LNCAP (cell line): ENCODE measurements around the gene ESR2.

Source experiments
- TF ChIP-seq, protein P1 (sequence below): fragments of 450-650 bp; IDR thresholded peaks from 2 replicates; pipeline ENCODE4 v1.5.1; 2017; ENCODE audit warnings: mild to moderate bottlenecking

ESR2 gene

DNA sequence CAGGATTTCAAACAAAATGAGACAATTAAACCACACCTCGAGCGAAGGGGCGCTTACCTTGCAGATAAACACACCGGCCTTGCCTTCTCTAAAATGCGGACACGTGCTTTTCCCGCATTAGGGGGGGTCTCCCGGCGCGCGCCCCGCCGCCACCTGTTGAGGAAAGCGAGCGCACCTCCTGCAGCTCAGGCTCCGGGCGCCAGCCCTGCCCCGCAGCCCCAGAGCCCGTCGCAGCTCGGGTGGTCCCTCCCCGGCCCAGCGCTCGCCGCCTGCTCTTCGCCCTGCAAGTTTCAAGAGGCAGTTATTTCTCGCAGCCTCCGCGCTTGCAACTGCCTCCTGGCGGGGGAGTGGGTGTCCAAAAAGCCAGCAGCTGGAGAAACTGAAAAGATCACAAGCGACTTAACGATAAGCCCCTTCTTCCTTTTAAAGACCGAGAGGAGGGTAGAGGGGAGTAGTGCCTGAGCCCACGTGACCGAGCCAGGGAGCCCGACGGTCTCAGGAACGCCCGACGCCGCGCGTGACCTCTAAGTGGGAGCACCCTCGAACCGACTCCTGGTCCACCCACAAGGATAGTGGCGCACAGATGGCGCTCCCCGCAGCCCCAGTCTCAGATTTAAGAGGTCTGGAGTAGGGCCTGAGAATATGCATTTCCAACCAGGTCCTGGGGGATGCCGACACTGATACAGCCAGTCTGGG is at the start of gene ESR2:
Gene ESR2 (minus strand): TSS at position 396 of the 696 bp plus-strand sequence. CDS start 11,386 bp downstream, outside the sequence.
- TF ChIP-seq, protein P1, sequence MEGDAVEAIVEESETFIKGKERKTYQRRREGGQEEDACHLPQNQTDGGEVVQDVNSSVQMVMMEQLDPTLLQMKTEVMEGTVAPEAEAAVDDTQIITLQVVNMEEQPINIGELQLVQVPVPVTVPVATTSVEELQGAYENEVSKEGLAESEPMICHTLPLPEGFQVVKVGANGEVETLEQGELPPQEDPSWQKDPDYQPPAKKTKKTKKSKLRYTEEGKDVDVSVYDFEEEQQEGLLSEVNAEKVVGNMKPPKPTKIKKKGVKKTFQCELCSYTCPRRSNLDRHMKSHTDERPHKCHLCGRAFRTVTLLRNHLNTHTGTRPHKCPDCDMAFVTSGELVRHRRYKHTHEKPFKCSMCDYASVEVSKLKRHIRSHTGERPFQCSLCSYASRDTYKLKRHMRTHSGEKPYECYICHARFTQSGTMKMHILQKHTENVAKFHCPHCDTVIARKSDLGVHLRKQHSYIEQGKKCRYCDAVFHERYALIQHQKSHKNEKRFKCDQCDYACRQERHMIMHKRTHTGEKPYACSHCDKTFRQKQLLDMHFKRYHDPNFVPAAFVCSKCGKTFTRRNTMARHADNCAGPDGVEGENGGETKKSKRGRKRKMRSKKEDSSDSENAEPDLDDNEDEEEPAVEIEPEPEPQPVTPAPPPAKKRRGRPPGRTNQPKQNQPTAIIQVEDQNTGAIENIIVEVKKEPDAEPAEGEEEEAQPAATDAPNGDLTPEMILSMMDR, result no peak

DNA sequence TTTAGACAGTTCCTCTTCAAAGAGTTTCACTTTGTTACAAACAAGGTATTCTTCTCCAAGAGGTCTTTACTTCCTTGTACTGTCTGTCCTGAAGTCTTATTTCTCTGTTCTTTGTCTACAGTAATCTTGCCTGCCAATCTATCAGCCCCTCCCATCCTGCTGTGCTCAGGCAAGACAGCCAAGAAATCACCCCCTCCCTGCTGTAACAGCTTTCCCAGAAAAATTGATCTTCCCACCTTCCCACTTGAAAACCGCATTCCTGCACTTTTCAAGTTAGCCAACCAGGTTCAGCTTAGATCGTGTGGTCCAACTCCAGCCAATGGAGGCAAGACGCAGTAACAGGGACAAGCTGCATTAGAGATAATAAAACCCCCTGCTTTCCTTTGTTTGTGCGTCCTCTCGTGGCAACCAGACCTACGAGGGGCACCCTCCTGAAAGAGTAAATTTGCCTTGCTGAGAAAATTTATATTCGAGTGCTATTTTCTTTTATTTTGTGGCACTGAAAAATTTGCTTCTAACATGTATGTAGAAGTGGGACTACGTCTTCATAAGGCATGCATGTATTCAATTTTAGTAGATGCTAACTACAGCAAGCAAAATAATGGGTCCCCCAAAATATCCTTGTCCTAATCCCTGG is 46.5 kb upstream of the ESR2 start:
- TF ChIP-seq, protein P1, result no peak

DNA sequence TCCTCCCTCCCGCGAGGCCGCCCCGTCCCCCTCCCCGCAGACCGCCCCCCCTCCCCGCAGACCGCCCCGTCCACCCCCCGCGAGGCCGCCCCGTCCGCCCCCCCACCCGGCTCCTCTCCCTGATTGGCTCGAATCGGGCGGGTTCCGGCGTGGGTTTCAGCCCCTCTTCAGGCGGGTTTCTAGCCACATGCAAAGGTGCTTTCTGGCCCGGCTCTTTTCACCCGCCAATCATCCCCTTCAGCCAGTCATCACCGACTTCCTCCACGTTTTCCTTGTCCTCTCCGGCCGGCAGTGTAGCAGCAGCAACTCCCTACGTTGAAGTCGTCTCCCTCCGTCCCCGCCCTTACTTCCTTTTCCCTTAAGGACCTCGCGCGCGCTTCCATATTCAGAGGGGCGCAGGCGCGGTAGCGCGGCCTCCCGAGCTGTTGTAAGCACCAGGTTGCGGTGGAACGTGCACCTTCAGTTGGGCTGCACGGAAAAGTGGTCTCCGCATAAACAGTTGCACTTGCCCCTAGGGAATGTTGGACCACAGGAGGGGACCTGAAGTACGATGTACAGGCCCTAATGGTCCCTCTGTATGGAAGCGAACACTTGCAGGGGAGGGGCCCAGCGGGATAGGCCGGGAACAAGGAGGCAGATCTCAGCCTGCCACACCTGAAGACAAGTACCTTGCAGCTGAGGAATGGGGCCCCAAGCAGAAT is 44.6 kb upstream of the ESR2 start:
- TF ChIP-seq, protein P1, result no peak

DNA sequence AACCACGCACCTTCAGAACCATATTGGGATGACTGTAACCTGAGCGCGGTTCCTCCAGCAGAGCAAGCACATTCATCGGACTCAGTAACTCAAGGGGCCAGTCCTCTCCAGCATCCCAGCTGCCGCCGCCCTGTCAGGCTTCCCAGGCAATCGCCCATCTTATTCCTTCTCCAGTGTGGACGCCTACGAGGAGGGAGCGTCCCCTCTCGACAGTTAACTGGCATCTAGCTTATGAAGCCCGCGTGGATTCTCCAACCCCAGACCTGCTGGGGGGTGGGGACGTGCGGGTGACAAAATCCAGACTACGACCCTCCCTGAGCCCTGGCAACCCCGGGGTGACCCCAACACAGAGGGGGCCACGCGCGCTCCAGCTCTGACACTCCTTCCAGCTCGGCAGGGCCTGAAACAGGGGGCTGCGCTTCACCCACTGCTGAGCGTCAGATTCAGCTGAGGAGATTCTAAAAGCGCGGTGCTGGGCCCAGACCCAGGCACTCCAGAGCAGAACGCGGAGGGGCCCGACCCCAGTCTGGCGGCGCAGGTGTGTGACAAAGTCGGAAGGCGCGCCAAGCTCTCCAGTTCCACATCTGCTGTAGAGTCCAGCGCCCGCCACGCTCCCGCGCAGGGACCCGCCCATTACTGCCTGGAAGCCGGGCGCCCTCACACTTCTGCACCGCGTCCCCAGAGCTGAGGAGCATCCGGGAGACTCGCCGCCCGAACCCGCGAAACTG is 43.9 kb upstream of the ESR2 start:
- TF ChIP-seq, protein P1, result peak; percentile 15; the same call in 1 of the 2 replicates

DNA sequence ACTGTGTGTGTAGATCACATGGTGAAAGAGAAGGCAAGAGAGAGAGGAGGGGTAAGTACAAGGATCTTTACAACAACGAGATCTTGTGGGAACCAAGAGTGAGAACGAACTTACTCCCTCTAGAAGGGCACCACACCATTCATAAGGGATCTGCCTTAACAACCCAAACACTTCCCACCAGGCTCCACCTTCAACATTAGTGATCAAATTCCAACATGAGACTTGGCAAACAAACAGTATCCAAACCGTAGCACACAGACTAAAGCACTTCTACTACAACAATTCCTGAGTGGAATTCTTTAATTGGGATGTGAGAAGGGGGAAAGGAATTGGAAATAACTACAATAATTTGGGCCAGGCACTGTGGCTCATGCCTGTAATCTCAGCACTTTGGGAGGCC is 35.0 kb upstream of the ESR2 start:
- TF ChIP-seq, protein P1, result no peak

DNA sequence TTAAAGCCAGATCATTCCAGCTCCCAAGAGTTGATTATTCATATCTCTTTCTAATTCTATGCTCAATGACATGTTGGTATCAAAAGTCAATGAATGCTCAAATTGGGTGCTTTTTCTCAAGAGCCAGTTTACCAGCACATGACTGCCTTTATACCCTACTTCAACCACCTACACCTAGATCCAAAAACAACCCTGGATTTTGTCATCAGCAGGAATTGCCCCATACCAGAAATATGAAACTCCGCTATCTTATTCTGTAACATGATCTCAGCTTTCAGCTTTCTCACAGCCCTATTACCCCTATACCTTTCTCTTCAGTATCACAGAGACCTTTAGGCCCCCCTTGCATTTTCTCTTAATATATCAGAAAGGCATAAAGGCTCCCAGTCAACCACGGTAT is 32.3 kb upstream of the ESR2 start:
- TF ChIP-seq, protein P1, result no peak

DNA sequence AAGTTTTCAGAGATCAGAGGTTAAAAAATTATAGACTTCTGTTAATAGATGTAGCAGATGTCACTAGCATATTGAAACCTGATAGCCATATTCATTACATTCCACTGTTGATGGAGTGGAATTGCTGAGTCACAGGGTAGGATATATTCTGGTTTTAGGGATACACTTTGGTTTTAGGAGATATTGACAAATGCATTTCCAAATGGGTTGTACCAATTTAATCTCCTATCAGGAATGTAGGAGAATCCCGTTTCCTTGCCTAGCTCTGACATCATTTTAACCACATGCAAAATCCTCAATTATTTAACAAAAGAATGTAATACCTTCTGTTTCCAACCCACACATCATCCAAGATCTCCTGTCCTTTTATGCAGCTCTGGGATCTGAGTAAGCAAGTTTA is 30.7 kb upstream of the ESR2 start:
- TF ChIP-seq, protein P1, result no peak
